GM12892 (cell line): ENCODE results near the gene ARL4C.

Experiments
- DNase-seq: peaks from one replicate; pipeline ENCODE4 v3.0.0; 2011; ENCODE audit not compliant: insufficient read length
- FAIRE-seq: peaks from 2 replicates; lab custom pipeline; 2011; peaks lifted over from hg19 to GRCh38; lab: Jason Lieb, UNC
- POLR2A ChIP-seq: IDR thresholded peaks from 2 replicates; pipeline ENCODE4 v1.6.1; 2011; ENCODE audit warnings: low read depth, low read length, control low read depth
- POLR2AphosphoS5 ChIP-seq: IDR thresholded peaks from 2 replicates; pipeline ENCODE4 v1.6.1; 2011; ENCODE audit warnings: low read depth, low read length, control low read depth
- TAF1 ChIP-seq: IDR thresholded peaks from 2 replicates; pipeline ENCODE4 v1.6.1; 2011; ENCODE audit warnings: low read depth, mild to moderate bottlenecking, control low read depth, low read length, borderline replicate concordance

Gene ARL4C

GRCh38 chr2:234450431-234451124 is 46.3 kb downstream of the ARL4C start:
- TF ChIP-seq POLR2A: no peak
- TF ChIP-seq POLR2AphosphoS5: no peak
- no peak for TF ChIP-seq TAF1
- DNase-seq (no peak), FAIRE-seq (no peak)

DNA sequence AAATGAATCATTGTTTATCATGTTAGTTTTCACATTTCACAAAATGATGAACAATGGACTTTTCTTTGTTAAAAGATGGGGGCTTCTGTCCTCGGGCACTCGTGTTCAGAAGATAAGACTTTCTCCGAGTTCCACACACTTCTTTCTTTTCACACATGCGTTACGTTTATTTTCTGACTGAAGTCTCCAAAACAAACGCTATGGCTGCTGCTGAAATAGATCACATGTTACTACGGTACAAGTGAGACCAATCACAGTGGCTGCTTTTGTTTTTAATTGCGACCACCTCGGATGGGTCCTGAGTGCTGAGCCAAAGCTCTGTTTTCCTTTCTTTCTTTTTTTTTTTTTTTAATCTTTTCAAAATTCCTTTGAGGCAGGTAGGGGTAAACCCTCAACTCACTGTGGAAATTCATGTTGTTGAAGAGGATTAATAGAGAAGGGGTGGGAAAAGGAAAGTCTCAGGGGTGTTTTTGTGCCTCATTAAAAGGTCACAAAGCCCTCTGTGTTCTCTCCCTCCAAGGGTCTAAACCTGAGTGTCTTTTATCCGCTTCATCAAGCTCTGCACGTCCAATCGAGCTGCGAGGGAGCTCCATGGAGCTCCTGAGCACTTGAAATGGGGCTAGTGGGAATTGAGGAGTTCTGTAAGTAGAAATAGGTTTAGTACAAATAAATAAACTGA is 48.2 kb downstream of the ARL4C start:
- TF ChIP-seq TAF1 (no peak), POLR2AphosphoS5 (no peak), POLR2A (no peak)
- FAIRE-seq (no peak), DNase-seq (no peak)

GRCh38 chr2:234447963-234448362 is 48.9 kb downstream of the ARL4C start:
- no peak for DNase-seq
- FAIRE-seq: no peak
- TF ChIP-seq POLR2AphosphoS5 (no peak), TAF1 (no peak), POLR2A (no peak)

- DNase-seq (no peak), FAIRE-seq (no peak)
Observed at GRCh38 chr2:234447189-234447588, 49.7 kb downstream of the ARL4C start.

DNA sequence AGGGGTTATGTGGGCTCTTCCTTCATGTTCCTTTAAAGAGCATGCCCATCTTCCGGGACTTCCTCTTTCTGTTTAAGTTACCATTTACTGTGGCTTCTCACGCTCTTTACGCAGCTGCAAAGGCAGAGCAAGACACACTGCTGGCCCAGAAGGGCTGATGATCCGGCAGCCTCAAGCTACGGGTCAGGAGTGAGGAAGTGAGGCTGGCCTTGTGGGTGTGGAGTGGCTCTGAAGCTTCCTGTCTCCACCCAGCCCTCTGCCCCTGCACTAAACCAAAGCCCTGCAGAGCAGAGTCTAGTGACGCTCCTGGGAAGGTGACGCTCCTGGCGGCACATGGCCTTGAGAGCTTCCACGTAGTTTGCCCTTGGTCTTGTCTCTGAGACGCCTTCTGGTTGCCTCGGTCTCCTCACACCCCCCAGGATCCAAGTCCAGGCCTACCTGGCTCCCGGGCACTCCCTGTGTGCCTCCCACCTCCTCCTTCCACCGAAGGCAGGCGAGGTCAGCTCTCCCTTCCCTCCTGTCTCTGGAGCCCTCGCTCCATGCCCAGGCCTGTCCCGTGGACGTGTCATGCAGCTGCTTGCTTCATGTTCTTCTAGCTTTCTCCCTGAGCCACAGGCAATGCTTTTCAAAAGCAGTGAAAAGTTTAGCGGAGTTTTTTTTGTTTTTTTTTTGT is 50.3 kb downstream of the ARL4C start:
- no peak for TF ChIP-seq POLR2AphosphoS5
- TF ChIP-seq POLR2A: 0 out of 2 replicates have a peak, but pooled peaks have one; percentile 16
- FAIRE-seq: no peak

More at GRCh38 chr2:234447189-234447588, 49.7 kb downstream of the ARL4C start:
- TF ChIP-seq POLR2A (no peak), TAF1 (no peak), POLR2AphosphoS5 (no peak)

GRCh38 chr2:234444893-234445292 is 52.0 kb downstream of the ARL4C start:
- DNase-seq (no peak), FAIRE-seq (no peak)
- TF ChIP-seq TAF1 (no peak), POLR2A (no peak), POLR2AphosphoS5 (no peak)

More for the DNA sequence above, 50.3 kb downstream of the ARL4C start:
- DNase-seq: peak; percentile 46

DNA sequence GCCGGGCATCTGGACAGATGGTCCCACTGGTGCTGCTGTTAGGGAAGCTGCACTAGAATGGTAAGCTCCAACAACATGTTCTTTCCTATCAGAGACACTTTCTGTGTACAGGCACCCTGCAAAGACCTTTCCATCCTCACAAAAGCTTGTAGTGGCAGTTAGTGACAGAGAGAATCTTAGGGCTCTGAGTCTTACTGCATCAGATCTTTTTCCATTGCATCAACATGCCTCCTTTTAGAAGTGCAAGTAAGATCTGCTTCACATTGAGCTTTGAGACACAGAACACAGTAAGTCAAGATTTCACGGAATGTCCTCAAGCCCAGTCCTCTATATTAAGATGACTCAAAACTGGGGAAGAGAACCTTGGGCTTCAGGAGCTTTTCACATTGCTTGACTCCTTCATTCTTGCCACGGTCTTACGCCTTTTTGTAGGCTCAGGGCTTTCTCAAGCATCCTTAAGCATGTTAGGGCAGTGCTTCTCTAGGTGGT is 52.6 kb downstream of the ARL4C start:
- FAIRE-seq: no peak
- TF ChIP-seq POLR2AphosphoS5 (no peak), POLR2A (no peak), TAF1 (no peak)
- no peak for DNase-seq
